SK-N-MC (cell line): ENCODE results near the gene JPH2.

Source experiments
- EZH2 ChIP-seq: fragments of 200-600 bp; sonication (generic); IDR thresholded peaks from one replicate; pipeline ENCODE4 v1.6.1; 2017; ENCODE audit warnings: antibody characterized with exemption
- POLR2AphosphoS5 ChIP-seq: IDR thresholded peaks from 2 replicates; pipeline ENCODE4 v1.6.1; 2012; ENCODE audit warnings: mild to moderate bottlenecking, low read depth, low read length, borderline replicate concordance

DNA sequence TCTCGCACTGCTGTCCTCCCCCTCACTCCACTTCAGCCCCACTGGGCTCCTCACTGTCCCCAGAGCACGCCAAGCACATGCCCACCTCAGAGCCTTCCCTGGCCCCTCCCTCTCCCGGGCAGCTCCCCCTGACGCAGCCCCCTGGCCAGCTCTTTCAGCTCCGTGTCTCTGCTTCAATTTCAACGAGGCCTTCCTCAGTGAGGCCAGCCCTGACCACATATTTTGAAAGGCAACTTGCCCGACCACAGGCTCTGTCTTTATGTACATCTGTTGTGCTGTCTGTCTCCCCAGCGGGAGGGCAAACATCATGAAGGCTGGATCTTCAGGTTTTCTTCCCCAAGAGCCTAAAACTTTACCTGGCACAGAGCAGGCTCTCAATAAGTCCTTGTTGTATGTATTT lies 44.6 kb downstream of the JPH2 start:
- TF ChIP-seq EZH2 (no peak), POLR2AphosphoS5 (no peak)
